Measurements from ENCODE around the gene ERAP2.
"Not testable (repeated sequence)": the region's sequence is repeated elsewhere in the genome, so short reads cannot be mapped to it uniquely, and the experiment has no call there.

ERAP2 gene, protein sequence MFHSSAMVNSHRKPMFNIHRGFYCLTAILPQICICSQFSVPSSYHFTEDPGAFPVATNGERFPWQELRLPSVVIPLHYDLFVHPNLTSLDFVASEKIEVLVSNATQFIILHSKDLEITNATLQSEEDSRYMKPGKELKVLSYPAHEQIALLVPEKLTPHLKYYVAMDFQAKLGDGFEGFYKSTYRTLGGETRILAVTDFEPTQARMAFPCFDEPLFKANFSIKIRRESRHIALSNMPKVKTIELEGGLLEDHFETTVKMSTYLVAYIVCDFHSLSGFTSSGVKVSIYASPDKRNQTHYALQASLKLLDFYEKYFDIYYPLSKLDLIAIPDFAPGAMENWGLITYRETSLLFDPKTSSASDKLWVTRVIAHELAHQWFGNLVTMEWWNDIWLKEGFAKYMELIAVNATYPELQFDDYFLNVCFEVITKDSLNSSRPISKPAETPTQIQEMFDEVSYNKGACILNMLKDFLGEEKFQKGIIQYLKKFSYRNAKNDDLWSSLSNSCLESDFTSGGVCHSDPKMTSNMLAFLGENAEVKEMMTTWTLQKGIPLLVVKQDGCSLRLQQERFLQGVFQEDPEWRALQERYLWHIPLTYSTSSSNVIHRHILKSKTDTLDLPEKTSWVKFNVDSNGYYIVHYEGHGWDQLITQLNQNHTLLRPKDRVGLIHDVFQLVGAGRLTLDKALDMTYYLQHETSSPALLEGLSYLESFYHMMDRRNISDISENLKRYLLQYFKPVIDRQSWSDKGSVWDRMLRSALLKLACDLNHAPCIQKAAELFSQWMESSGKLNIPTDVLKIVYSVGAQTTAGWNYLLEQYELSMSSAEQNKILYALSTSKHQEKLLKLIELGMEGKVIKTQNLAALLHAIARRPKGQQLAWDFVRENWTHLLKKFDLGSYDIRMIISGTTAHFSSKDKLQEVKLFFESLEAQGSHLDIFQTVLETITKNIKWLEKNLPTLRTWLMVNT
- 101 to 262 reads per million in 2 donors for total RNA-seq

DNA sequence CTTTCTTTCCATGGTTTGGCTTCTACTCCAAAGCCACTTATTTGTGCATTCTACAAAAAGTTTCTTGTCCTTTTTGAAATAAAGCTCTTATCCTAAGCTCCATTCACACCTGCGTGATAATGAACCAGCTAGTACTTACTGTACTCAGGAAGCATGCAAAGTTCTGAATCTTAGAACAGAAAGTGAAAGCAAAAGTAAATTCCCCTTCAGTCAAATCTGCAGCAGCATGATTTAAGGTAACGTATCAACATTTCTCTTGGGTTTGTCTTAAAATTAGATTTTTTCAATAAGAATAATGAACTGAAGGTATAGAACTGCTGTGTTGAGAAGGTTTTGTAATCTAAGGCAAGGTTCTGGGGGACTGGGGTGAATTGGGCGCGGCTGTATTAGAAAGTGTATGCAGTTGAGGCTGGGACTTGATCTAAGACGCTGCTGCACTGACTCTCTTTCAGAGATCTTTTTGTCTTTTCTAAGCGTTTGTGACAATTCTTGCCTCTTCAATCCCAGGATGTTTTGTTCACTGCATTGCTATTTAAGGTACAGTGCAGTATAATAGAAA is at the start of gene ERAP2:
ERAP2 (plus strand) TSS at position 209 of the 559 bp plus-strand sequence. CDS start 3,186 bp downstream, outside the sequence.
- DNase-seq, result no peak

DNA sequence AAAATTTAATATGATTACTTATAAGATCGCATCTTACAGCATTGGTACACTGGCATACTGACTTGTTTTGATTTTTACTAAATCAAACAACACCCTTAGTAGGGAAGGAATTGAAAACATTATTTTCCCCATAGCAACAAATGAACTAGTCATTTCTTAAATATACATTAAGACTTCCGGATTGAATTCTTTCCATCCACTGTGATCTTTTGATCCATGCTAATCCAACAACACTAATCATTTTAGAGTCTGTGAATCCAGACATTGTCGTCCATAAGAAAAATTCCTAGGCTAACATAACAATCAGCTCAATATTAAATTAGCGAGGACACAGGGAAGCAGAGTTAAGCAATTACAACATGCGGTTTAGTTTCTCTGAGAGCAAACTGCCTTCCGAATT is 47.0 kb upstream of the ERAP2 start:
- DNase-seq, result no peak

DNA sequence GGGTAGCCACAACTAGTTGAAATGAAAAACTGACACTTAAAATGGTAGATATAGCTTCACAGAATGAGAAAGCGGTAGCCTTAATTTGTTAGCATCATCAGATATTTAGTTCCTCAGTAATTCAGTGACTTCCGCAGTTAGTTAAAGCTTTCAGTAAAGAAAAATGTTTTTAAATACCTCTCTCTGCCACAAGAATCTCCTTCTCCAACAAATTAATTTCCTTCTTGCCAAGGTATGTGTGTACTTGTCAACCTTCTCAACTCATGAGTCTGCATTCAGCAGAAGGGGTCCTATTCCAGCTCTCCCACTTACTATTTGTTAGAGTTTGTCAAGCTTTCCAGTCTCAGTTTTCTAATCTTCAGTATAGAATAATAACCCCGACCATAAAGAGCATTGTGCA is 42.3 kb upstream of the ERAP2 start:
- DNase-seq, result no peak

DNA sequence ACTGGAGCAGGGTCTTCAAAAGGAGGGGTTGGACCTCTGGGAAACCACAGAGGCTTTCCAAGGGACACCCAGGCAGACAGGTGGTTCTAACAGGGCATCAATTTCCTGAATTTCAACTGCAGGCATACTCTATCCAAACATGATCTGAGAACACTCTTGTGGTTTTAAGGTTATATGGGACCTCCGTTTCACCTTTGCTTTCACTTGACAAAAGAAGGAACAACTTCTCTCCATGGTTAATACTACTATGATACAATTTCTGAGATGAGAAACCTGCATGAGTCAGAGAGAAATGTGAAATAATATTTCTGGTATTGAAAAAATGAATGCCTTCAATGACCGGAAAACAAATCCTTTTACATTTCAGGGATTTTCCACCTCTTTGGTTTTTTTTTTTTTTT is 40.5 kb upstream of the ERAP2 start:
- no peak for DNase-seq

DNA sequence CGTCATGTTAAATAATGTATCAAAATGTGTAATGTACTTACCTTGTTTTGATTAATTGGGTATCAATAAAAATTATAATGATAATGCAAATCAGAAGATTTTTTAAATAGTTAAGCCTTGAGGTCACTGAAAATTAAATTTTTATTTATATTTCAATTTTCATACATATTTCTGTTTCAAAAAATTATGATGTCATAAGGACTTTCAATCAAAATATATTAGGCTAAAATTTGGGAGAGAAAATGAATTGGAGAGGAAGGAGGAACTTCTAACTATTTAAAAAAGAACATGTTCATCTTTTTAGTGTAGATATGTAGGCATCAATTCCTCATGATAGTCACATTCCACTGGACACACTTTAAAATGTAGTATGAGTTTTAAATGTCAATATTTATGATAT is 39.5 kb upstream of the ERAP2 start:
- no peak for DNase-seq

DNA sequence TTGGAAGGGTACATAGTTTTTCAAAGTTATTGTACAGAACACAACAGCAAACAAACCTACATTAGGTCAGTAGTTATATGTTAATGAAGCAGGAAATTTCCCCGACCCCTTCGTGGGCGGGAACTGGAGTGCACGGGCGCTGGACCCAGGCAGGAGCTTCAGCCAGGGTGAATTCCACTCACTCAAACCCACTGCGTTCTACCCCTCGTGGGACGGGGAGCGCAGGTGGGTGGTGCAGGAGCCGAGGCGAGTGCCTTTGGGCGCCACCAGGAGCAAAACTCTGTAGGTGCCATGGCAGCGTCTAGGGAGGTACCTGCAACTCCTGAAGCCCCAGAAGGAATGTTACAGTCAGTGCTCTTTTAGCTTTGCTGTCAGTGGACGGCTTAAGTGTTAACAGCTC is 39.0 kb upstream of the ERAP2 start:
- DNase-seq, result no peak

DNA sequence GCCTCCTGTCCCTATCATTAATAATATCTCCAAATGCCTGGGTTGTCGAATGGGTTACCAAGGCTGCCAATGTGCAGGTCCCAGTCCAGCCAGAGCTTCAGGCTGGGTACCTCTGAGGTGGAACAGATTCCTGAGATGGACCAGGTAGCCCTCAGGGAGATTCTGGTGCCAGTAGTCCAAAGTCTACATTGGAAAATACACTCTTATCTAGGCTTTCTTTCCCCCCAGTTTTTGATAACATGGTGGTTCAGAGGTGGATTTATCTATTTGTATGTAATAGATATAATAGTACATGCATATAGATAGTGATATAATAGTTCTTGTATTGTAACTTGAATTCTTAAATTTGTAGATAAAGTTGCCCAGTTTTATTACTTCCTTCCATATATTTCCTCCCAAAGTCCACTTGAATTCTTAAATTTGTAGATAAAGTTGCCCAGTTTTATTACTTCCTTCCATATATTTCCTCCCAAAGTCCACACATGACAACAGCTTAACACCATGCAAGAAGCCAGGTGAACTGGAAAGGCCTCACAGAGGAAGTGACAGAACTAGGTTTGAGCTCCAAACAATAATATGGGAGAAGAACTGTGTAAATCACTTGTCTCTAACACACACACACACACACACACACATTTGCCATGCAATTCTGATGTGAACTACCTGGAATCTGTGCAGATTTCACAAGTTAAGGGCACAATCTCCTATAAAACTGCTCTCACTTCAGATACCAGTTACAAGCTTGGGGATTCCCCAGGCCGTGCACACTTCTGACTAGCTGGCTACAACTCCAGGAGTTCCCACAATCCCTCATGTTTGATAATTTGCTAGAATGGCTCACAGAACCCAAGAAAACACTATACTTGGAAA is 37.9 kb upstream of the ERAP2 start:
- DNase-seq, result no peak

DNA sequence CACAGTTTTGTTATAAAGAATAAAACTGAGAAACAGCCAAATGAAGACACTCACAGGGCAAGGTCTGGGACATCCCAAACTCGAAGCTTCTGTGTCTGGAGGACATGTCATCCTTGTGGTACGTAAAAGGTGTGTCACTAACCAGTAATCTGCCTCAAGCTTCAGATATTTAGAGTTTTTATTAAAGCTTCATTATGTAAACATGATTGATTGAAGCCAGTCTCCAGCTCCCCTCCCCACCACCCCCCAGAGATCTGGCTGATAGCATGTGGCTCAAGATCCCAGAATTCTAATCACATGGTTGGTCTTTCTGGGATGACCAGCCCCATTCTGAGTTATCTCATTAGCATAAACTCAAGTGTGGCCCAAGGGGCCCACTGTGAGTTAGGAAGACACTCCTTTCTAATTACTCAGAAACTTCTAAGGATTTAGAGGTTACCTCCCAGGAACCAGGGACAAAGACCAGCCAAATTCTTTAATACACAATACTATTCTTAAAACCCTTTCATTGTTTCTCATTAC is 37.2 kb upstream of the ERAP2 start:
- DNase-seq, result no peak

DNA sequence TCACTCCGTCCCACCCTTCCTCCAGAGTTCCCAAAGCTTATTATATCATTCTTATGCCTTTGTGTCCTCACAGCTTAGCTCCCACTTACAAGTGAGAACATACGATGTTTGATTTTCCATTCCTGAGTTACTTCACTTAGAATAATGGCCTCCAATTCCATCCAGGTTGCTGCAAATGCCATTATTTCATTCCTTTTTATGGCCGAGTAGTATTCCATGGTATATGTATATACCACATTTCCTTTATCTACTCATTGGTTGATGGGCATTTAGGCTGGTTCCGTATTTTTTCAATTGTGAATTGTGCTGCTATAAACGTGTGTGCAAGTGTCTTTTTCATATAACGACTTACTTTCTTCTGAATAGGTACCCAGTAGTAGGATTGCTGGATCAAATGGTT is 34.4 kb upstream of the ERAP2 start:
- DNase-seq, result not testable (repeated sequence)

DNA sequence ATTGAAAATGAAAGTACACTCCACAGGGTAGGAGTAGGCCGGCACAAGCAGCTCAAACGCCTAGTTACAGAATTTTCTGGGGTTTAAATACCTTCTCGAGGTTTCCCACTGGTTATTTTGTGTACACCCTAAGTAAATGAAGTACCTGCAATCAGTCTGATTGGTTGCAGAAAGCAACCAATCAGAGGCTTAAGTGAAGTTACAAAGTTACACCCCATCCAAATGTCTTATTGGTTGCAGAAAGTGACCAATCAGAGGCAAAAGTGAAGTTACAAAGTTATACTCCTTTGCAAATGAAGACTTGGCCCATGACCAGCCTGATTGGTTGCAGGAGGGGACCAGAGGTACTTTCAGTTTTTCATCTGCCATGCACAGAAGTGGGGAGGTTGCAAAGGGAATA is 33.2 kb upstream of the ERAP2 start:
- DNase-seq, result no peak

DNA sequence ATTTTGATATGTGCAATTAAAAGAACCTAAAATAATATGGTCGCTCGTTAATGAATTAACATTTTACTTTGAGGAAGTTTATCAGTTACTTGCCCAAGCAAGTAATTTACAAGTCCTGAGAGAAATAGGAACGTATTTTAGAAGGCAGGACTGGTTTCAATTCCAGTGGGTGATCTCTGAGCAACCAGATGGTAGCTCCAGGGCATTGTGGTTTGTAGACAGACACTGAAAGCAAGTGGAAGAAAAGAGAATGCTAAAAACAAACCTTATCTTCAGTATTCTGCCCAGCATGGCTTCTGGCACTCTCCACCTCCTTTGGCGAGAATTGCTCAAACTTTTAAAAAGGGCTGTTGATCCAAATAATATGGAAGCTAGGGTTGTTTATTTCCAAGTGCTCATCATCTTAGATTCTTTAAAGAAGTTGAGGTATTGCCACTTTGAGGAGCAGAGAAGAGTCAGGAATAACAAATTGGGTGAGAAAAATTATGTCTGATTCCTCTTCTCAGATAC is 31.8 kb upstream of the ERAP2 start:
- no peak for DNase-seq

DNA sequence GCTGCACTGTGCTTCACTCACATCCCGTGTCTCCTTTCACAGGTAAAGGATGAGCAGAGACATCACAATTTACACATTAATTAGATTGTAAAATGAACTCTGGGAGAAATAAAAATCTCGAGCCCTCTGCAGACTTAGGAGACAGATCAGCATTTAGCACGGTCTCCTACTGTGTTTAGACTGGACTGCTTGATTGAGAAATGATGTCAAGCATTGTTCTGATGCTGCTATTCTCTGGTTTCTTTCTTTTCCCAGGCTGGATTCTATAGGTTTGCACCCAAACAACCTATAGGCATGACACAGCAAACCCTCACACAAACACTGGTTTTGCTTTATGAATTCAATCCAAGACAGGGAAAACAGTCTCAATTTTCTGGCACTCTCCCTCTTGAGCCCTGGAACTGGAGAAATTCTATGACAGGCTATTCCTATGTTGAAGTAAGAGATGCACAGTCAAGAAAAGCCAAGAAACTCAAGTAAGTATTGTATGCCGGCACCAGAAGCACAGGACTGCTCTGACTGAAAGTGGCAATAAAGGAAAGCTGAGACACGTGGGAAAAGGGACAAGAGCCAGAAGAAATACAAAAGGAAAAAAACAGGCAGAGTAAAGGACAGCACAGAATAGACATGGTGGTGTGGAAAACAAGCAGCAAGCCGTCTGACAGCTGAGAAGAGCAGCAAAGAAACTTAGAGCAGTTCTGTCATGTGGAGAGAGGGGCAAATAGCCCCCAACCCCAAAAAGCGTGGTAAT is 24.8 kb upstream of the ERAP2 start:
- no peak for DNase-seq

DNA sequence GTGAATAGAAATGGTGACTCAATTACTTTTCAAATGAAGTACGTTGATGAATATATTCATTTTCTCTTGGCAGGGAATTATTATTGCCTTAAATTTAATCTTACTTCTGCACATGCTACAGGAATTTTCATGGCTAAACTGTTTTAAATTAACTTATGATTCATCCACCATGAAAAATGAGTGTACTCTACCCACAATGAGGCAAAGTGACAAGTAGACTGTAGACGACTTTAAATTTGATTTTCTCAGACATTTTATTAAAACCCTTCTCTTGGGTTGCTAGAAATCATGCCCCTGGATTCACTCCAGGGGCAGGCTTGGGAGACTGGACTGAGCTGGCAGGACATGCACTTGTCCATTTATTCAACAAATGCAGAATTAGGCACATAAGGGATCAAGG is 23.5 kb upstream of the ERAP2 start:
- no peak for DNase-seq

DNA sequence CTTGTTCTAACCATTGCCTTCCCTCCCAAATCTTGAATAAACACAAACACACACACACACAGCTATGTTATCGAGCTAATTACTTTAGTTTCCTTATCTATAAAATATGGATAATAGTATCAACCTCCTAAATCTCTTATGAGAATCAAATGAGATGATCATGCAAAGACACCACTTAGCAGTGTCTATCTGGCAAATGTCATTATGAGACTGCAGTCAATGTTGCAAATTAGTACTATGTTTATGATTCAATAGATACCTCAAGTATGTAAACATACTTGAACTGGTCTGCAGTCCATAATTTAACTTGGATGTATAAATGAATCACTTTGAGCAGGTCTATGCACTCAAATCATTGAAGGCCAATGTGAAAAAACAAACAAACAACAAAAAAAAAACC is 22.2 kb upstream of the ERAP2 start:
- DNase-seq, result no peak

DNA sequence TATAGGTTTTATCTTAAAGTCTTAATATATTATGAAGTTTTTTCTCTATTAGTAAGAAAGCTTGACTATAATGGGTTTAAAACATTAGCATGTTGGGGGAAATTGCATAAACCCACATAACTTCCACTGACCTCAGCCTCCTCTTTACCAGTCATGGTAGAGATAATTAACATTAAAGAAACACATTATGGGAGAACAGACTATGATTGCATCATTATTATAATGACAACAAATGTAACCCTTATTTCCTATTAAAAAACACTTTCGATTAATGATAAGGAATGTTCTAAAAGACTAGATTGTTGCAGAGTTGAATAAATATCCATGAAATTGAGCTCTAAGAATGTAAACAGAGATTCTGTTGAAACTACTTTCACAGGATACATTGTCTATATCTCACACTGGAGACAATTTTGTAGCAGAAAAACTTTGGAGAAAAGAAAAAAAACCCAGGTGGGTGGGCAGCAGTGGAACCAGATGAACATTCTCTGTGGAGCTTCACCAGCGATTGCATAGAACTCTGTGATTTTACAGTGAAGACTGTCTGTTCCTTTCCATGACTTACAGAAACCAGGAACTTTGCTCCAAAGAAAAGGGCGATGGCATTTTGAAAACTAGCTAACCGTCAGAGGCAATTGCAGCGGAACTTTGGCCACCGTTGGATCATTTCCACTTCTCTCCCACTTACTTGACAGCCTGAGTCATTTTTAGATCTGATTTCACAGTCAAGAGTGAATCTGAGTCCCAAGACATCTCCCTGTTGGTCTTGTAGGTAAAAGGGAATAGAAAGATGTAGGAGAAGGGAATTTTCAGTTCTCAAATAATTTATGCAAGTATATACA is 21.0 kb upstream of the ERAP2 start:
- no peak for DNase-seq

DNA sequence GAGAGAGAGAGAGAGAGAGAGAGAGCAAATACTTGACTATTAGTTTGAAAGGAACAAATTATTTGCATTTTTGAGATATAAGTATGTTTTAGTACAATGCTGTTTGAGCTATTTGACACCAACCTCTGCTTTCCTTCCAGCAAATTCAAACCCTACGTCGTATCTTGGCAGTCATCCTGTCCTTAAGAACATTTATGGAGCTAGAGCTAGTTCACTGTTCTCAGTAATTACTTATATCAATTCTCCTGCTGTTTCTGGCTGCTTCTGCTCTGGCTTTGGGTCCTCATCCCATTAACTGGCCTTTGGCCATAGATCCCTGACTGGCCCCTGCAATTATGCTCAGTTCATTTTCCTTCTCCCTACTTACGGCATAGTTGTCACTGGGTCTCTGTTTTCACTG is 19.9 kb upstream of the ERAP2 start:
- DNase-seq, result no peak

DNA sequence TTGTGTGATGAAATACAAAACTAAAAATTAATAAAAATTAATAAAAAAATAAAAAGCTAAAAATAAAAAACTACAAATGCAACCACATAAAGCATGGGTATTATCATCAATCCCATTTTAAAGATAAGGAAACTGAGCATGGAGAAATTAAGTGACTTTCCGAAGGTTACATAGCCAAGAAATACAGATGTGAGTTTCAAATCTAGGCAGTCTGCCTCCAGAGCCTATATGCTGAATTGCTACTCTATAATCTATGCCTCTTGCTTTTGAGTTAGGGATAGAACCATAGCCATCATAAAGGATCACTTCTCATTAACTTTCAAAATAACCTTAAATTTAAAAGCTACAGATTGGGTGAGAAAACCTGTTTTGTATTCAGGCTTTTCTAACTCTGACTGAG is 18.8 kb upstream of the ERAP2 start:
- no peak for DNase-seq

DNA sequence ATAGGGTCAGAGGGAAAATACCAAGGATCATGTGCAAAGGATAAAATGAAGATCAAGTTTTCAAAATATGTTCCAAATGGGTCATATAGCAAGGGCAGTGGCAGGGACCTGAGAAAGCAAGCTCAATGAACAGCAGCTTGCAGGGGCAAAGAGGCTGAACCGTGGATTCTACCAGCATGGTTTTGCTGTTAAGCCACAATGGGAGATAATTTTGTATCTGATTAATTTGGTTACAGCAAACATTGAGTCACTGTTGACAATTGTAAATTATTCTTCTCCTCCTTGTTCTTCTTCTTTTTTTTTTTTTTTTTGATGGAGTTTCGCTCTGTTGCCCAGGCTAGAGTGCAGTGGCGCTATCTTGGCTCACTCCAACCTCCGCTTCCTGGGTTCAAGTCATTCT is 18.4 kb upstream of the ERAP2 start:
- DNase-seq, result no peak

DNA sequence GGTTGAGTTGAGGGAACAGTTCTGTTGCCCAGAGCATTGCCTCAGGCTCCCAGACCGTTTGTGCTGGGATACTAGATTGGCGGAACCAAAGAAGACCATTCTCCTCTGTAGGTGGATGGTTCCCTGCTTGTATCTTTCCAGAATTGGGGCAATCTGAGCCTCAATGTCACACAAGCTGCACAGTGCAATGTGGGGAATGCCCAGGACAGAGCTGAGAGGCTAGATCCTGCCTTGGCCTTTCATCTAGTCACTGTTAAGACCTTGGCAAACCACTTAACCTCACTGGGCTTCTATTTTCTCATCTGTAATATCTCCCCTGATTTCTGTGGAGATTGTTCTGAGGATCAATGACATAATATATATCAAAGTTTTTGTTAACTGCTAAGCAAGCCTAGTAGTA is 16.9 kb upstream of the ERAP2 start:
- DNase-seq, result no peak

DNA sequence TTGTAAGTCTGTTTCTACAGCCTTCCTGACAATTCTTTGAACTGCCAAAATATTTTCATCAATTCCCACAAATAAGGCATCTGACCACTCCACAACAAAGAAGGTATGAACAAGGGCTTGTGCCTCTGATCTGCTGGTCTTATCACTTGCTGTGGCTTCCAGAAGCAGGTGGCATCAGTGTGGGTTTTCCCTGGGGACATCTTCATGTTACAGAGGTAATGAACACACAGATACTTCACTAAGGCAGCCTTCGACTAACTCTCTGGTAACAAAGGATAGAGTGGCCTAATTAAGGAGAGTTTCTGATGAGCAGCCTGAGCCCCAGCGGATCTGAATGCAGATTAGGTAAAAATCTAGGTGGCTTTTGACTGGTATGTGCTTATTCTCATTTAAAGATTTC is 15.2 kb upstream of the ERAP2 start:
- DNase-seq, result no peak

Data from activated gamma-delta T cell (primary cell).